ENCODE measurements around the gene UFM1.
"Not testable (repeated sequence)": the region's sequence is repeated elsewhere in the genome, so short reads cannot be mapped to it uniquely, and the experiment has no call there.

The UFM1 gene

DNA sequence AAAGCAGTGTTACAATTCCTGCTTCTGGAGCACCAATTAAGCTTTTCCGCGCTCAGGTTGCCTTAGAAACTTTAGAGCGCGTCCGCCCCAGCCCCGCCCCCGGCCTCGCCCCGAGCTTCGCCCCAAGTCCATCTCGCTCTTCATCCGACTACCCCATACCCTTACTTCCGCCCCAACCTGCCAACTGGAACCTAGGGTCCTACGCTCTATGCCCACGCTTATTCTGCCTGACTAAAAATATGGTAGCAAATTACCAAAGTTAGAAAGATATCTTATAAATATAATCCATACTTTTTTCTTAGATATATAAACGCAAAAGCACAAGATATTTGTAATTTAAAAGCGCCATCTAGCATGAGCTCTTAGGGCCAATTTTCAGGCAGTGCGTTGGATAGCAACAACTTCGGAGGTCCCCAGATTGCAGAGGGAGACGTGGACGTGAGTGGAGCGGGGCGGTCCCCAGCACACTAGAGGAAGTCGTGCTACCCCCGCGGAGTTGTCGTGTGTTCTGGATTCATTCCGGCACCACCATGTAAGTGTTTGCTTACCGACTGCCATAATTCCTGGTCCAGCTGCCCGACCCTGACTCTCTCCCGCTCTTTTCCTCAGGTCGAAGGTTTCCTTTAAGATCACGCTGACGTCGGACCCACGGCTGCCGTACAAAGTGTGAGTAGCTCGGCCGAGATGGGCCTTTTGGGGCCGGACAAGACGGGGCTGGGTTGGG is at the start of gene UFM1:
TSS of gene UFM1 (plus strand) at position 462 of the 724 bp plus-strand sequence. CDS start at position 531, 69 bp downstream.
- DNase-seq (ENCODE audit: low read depth), result peak; percentile 64

DNA sequence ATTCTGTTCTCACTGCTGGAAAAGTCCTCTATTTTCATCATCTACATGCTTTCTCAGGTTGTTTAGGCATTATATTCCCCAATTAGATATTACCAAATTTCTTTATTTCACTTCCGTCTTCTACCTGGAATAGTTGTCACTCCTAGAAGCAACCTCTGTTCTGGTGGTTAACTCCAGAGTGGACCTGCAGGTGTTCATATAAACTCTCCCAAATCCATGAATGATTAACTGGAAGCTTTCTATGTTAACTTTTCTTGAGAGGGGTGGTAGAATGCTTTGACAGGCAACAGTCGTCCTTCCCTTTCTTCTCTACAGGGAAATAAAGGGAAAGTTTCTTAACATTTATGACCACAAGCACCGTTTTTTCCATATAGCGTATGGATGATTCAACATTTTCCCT is 48.4 kb upstream of the UFM1 start:
- no peak for DNase-seq (ENCODE audit: low read depth)

DNA sequence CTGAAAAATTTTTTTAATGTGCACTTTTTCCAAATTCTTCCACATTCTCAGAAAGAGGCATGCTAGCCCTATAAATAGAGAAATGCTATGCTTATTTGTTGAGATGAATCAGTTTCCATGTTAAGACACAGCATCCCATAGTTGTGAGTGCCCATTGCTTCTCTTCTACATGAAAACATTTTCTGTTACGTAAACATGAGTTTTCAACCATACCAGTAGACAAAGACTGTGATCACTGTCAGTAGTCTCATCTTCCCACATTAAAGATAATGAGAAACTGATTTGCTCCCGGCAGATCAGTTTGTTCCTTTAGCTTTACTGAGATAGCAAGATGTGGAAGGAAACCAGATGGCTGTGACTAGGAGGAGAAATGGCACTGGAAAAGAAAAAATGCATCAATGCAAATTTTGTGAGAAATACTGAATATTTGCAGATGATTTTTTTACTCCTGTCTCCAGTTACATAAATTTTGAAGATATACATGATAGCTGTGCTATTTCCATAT is 45.8 kb upstream of the UFM1 start:
- no peak for DNase-seq (ENCODE audit: low read depth)

DNA sequence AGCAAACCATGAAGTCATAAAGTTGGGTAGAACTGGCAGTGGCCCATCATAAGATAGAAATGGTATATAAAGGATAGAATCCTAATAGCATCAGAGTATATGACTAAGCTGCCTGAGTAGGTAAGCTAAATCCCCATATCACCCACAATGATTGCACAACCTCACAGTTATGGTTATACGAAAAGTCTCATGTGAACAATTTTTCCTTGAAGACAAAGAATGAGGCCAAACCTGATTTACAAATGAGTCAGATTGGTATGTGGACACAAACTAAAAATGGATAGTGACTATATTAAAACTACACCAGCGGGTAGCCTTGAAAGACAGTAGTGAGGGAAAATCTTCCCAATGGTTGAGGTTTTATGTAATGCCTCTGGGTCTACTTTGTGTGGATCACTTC is 40.9 kb upstream of the UFM1 start:
- no peak for DNase-seq (ENCODE audit: low read depth)

DNA sequence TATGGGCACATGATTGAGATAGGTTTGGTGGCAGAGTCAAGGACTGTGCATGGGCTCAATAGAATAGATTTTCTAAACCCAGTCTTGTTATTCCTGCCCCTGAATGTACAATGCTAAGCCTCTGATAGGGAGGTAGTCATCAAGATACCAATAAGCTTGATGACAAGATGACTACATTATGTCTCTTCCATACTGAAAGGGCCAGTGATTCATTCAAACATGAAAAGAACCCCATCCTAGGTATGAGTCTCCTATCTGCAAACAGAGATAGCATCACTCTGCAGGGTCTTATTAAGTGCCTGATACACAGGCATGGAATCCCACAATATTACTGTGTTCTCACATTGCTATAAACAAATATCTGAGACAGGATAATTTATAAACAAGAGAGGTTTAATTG is 40.3 kb upstream of the UFM1 start:
- no peak for DNase-seq (ENCODE audit: low read depth)

DNA sequence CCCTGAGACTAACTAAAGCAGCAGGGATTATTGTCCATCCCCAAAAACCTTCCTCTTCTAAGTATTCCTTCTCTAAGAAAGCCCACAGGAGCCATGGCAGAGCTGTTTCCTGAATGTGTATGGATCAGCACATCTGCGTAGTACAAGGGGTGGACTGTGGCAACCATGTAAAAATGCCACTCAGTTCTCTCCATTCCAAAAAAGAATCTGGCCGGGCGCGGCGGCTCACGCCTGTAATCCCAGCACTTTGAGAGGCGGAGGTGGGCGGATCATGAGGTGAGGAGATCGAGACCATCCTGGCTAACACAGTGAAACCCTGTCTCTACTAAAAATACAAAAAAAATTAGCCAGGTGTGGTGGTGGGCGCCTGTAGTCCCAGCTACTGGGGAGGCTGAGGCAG is 38.5 kb upstream of the UFM1 start:
- not testable (repeated sequence) for DNase-seq (ENCODE audit: low read depth)

DNA sequence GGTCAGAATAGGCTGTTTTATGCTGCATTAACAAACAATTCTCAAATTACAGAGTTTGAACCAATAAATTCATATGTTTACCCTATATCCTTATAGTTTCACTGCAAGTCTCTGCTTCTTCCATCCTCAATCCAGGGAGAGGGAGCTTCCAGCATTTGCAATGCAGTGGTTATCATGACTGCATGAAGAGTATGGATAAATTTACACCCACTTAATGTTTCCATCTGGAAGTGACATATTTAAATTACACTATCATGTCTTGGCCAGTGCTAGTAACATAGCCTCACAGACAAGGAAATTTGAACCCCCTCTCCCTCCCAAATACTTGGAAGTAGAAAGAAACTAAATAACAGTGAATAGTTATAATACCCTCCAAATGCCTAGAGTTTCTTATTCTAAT is 33.5 kb upstream of the UFM1 start:
- DNase-seq (ENCODE audit: low read depth), result no peak

DNA sequence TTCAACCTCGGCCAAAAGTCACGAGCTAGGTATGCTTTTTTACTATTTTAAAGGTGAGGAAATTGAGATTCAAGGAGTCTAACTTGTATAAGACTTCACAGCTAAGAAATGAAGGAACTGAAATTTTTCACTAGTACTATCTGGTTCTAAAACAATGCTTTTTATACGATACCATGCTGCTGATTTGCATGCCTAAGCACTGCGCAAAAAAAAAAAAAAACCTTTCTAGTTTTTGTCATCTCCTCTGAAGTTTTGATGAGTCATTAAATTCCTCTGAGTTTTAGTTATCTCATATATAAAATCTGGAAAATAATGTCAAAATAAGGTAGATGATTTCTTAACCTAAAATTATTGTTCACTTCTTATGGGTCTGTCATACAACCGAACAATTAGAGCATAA is 28.0 kb upstream of the UFM1 start:
- no peak for DNase-seq (ENCODE audit: low read depth)

DNA sequence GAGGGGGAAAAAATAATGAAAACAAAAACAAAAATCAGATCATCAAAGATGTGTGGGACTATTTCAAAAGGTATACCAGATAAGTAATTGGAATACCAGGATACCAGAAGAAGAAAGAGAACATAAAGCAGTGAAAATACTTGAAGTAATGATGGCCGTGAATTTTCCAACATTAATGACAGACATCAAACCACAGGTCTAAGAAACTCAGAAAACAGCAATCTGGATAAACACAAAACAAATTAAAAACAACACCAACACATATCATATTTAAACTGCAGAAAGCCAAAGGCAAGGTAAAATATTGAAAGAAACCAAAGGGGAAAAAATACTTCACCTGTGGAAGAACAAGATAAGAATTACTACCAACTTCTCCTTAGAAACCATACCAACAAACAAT is 24.2 kb upstream of the UFM1 start:
- no peak for DNase-seq (ENCODE audit: low read depth)

DNA sequence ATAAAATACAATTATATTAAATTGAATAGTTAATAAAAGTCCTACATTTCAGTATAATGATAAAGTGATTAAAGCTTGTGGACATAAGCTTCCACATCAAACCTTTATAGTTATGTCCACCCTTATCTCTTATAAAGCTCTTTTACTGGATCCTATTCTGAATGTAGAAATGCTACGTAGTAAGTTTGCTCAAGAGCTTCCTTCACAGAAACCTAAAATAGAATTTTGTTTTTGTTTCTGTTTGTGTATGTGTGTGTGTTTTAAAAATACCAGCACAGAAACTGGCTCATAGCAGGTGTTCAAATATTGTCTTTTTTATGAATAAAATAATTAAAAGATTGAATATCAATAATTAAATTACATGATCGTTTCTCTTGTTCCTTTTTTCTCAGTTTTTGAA is 21.0 kb upstream of the UFM1 start:
- no peak for DNase-seq (ENCODE audit: low read depth)

DNA sequence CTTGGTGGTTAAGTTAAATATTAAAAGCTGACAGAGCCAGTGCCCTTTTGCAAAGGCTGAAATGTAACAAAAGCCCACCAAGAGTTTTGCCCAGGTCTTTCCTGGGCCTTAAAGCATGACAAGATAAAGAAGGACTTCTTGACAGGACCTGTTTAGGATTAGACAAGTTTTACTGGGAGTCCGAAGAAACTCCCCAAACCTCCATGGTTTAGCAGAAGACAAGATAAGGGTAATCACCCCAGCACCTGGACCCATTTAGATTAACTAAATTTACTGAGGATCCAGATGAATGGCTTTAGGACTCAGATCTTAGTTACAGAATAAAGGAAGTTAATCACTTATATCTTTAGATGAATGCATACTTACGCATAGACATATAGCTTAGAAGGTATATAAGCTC is 14.8 kb upstream of the UFM1 start:
- no peak for DNase-seq (ENCODE audit: low read depth)

DNA sequence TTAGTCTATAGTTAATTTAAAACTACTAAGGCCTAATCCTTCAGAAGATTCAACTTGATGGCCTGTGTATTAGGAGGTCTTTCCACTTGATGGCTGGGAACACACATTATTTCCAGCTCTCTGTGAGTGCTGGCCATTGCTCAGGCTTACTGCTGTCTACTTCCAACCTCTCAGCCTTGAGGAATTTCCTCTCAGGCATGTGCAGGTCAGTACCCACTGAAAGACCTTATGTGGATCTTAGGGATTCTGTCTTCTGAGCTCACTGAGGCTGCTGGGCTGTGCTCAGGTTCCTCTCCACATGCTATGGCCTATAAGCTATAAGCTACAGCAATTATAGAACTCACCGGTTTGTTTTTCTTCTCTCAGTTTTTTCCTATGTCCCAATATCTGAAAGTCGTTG is 11.6 kb upstream of the UFM1 start:
- no peak for DNase-seq (ENCODE audit: low read depth)

DNA sequence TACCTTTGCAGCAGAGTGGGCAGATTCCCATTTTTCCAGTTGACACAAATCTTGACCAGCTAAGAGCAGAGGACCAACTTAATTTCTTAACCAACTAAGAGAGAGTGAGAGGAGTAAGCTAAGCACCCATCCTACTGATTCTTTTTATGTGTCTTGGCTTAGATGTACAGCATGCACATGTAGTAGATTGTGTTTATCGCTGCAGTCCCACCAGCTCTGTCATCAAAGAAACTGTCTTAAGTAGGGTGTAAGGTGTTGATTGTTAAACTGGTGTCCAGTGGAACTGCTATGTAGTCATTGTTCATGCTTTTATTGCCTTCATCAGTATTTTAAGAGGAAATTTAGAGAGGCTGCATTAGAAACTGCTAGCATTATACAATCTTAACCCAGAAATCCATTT is 9.0 kb upstream of the UFM1 start:
- DNase-seq (ENCODE audit: low read depth), result no peak

DNA sequence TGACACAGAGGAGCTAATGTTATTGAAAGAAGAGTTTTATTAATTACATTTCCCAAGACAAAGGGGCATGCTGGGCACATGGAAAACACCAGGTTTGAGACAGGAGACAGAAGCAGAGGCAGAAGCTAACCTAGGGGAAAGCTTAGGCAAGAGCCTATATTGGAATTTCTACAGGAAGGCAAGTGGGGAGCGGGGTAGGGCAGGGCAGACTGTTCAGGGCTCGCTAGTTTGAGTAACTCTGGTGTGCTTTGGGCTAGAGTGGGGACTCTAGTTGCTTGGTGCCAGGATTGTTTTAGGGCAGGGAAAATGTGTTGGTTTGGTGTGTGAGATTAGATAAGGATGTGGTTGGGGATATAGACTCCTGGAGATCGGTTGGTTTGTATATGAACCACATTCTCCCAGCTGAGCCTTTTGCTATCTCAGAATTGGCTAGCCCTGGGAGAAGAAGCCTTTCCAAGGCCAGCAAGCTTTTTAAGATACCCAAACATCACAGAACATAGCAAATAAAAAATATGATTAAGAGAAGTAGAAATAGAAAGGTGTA is 8.4 kb upstream of the UFM1 start:
- DNase-seq (ENCODE audit: low read depth), result peak; percentile 34

DNA sequence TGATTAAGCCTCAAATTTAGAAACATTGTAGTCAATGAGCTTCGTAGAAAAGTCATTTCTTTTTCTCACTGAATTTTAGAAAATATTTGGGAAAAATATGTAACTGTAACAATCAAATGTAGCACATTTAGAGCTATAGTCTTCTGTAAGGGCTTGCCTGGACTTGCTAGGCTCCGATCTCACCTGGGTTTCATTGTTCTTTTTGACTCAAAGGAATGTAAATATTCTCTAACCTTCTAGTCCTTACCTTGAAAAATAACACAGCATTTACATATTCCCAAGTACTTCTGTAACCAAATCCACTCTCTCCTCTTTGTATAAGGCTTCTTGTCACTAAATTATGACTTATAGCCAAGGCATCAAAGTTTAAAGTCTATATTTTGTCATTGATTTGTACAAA is 2.9 kb upstream of the UFM1 start:
- no peak for DNase-seq (ENCODE audit: low read depth)

DNA sequence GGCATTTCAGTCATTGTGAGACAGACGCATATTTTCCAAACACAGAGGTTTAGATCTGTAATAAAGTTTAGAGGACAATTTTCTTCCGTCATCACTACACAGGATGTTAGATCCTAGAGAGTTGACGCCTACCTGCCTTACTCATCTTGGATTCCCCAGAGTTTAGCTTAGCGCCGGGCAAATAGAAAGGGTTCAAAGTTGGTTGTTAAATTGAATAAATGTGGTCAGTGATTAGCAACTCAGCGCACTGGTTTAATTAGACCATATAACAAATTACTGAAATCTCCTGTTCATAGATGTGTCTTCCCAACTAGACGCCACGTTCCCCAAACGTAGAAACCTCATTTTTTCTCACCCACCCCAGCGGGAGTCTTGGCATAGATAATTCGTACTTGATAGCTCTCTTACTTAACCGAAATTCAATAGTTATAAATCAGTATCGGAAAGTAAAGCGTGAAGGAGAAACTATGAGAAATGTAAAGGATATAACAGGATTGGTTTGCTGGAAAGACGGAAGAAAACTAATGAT is 726 bp upstream of the UFM1 start:
- DNase-seq (ENCODE audit: low read depth), result no peak

DNA sequence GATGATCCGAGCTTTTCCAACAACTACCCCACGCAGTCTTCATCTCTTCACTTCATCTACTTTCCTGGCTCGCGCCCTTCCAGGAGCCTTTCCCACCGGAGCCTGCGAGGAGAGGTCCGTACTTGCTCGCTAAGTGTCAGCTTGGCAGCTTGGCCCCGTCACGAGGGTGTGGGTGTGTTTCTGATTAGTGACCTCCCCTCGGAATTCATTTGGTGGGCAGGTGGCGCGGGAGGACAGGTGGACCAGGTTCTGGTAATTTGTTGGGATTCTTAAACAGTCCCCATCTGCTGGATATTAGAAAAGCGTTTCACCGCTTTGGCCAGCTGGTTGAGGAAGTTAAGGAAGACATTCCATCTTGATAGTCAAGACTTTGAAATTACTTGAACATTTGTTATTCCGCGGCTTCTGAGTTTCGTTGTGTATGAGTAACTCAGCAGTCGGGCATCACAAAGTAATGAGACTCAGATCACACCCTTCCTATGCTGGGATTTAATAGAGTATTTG is 515 bp downstream of the UFM1 start:
- DNase-seq (ENCODE audit: low read depth), result no peak

DNA sequence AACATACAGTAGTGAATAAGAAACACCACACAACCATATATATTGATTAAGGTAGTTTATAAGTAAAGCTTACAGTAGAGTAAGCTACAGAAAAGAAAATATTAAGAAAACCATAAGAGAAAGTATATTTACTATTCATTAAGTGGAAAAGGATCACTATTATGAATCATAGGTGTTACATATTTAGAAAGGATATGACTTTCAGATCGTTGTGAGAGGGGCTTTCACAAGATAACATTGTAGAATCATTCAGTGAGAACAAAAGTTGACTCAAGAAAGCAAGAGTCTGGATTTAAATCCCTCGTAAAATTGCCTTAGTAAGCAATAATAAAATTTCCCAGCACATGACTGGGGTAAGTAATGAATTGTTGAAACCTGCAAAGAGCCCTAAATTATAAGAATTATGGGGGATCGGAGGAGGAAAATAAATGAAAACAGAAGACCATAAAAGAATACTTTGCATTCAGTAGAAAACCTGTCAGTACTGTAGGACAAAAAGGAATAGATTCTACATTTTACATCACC is 6.0 kb downstream of the UFM1 start:
- DNase-seq (ENCODE audit: low read depth), result no peak

DNA sequence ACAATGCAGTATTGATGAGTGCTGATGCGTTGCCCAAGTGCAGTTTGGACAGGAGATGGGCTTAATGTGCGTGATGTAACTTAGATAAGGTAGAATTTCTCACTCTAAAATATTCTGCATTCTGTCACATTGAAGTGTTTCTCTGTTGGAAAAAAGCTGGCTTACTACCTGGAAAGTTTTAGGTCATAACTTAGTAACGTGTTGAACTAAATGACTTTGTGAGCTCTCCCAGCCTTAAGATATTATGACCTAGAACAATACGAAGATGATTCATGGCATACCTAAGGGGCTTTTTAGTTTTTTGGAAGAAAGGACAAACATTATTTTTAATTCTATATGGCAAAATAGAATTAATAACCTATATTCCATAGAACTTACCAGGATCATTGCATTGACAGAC is 9.0 kb downstream of the UFM1 start:
- DNase-seq (ENCODE audit: low read depth), result no peak

DNA sequence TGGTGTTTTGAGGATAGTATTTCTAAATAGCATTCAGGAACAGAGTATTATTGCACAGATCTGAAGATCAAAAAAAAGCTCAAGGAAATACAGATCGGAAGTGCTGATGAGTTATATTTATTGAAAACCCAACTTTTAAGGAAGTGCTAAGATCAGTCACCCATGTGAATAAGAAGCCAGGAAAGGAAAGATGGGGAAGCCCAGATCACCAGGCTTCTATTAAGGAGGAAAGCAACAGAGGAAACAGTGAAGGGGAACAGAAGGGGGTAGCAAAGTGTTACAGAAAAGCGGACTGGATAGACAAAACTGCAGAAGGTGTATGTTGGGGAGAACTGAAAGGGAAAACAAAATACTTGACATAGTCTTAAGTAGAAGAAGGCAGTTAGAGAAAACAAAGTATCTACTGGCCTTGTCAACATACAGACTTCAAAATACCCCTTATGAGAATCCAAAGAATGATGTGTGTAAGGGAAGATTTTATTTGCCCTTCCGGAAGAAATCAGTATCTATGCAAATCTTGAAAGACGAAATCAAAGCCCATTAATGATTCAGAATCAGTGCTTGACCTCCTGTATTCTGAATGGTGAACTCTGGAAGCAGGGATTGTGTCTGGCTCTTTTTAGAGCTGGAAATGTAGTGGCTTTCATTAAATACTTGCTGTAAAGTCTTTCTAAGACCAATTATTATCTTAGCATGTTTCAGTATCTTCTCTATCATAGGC is 12.1 kb downstream of the UFM1 start:
- DNase-seq (ENCODE audit: low read depth), result no peak

DNA sequence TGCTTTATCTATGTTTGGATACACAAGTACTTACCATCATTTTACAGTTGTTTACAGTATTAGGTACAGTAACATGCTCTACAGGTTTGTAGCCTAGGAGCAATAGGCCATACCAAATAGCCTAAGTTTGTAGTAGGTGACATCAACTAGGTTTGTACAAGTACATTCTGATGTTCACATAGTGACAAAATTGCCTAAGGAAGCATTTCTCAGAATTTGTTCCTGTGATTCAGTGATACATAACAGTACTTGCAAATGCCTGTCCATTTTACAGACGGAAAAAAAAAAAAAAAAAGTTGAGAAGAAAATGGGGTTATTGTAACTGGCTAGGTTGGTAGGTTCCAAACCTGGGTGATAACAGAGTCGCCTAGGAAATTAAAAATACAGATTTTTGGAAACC is 13.6 kb downstream of the UFM1 start:
- no peak for DNase-seq (ENCODE audit: low read depth)

DNA sequence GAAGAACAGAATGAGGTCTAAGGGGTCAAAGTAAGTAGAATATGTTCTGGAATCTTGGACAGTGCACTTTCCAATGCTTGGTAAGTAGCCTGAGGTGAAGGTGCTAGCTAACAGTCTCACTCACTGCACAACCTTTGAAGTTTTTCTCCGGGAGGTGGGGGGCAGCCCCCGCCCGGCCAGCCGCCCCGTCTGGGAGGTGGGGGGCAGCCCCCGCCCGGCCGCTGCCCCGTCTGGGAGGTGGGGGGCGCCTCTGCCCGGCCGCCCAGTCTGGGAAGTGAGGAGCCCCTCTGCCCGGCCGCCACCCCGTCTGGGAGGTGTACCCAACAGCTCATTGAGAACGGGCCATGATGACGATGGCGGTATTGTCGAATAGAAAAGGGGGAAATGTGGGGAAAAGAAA is 14.1 kb downstream of the UFM1 start:
- DNase-seq (ENCODE audit: low read depth), result not testable (repeated sequence)

DNA sequence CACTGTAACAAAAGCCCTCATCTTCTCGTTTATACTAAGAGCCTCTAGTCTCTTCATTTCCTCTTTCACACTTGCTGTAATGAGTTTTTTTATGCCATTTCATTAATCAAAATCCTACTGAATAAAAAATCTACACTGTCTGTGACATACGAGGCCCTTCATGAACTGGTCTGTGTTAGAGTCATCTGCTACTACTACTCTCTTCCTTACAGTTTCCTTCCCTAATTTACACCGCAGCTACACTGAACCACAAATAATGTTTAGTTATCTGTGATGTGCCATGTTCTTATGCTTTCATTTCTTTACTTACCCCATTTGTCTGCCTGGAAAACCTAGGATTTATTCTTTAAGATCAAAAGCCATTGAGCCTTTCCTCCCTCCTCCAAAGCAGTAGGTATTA is 16.0 kb downstream of the UFM1 start:
- no peak for DNase-seq (ENCODE audit: low read depth)

Measured in CMK (cell line).